ENCODE measurements around the gene KIF1B.

DNA sequence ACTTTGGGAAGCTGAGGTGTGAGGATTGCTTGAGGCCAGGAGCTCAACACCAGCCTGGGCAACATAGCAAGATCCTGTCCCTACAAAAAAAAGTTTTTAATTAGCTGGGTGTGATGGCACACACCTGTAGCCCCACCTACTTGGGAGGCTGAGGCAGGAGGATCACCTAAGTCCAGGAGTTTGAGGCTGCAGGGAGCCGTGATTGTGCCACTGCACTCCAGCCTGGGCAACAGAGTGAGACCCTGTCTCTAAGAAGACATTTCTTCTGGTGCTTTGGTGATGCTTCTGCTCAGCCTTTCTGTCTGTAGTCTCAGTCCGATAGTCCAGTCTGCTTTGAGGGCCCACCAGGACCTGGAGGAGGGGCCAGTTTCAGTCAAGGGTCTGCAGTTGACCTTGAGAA is 196.8 kb downstream of the KIF1B start:
- TF ChIP-seq, protein P1, sequence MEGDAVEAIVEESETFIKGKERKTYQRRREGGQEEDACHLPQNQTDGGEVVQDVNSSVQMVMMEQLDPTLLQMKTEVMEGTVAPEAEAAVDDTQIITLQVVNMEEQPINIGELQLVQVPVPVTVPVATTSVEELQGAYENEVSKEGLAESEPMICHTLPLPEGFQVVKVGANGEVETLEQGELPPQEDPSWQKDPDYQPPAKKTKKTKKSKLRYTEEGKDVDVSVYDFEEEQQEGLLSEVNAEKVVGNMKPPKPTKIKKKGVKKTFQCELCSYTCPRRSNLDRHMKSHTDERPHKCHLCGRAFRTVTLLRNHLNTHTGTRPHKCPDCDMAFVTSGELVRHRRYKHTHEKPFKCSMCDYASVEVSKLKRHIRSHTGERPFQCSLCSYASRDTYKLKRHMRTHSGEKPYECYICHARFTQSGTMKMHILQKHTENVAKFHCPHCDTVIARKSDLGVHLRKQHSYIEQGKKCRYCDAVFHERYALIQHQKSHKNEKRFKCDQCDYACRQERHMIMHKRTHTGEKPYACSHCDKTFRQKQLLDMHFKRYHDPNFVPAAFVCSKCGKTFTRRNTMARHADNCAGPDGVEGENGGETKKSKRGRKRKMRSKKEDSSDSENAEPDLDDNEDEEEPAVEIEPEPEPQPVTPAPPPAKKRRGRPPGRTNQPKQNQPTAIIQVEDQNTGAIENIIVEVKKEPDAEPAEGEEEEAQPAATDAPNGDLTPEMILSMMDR (IDR thresholded peaks at IDR 0.05), result no peak
- TF ChIP-seq, protein P2, sequence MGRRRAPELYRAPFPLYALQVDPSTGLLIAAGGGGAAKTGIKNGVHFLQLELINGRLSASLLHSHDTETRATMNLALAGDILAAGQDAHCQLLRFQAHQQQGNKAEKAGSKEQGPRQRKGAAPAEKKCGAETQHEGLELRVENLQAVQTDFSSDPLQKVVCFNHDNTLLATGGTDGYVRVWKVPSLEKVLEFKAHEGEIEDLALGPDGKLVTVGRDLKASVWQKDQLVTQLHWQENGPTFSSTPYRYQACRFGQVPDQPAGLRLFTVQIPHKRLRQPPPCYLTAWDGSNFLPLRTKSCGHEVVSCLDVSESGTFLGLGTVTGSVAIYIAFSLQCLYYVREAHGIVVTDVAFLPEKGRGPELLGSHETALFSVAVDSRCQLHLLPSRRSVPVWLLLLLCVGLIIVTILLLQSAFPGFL (CRISPR knock-in tag; IDR thresholded peaks at IDR 0.05; ENCODE audit: borderline replicate concordance), result no peak
- TF ChIP-seq GRHL2 (CRISPR knock-in tag; IDR thresholded peaks at IDR 0.05; ENCODE audit: insufficient replicate concordance, severe bottlenecking) (no peak), ZNF423 (CRISPR knock-in tag; IDR thresholded peaks at IDR 0.05) (no peak), IRF2 (CRISPR knock-in tag; IDR thresholded peaks at IDR 0.05; ENCODE audit: borderline replicate concordance, low read depth) (no peak), NFE2L1 (CRISPR knock-in tag; IDR thresholded peaks at IDR 0.05) (no peak), ZBTB21 (CRISPR knock-in tag; IDR thresholded peaks at IDR 0.05; ENCODE audit: borderline replicate concordance) (no peak)
- TF ChIP-seq, protein P3, sequence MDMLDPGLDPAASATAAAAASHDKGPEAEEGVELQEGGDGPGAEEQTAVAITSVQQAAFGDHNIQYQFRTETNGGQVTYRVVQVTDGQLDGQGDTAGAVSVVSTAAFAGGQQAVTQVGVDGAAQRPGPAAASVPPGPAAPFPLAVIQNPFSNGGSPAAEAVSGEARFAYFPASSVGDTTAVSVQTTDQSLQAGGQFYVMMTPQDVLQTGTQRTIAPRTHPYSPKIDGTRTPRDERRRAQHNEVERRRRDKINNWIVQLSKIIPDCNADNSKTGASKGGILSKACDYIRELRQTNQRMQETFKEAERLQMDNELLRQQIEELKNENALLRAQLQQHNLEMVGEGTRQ (CRISPR knock-in tag; IDR thresholded peaks at IDR 0.05), result no peak
- TF ChIP-seq, protein P4, sequence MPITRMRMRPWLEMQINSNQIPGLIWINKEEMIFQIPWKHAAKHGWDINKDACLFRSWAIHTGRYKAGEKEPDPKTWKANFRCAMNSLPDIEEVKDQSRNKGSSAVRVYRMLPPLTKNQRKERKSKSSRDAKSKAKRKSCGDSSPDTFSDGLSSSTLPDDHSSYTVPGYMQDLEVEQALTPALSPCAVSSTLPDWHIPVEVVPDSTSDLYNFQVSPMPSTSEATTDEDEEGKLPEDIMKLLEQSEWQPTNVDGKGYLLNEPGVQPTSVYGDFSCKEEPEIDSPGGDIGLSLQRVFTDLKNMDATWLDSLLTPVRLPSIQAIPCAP (CRISPR knock-in tag; IDR thresholded peaks at IDR 0.05), result no peak
- TF ChIP-seq, protein P5, sequence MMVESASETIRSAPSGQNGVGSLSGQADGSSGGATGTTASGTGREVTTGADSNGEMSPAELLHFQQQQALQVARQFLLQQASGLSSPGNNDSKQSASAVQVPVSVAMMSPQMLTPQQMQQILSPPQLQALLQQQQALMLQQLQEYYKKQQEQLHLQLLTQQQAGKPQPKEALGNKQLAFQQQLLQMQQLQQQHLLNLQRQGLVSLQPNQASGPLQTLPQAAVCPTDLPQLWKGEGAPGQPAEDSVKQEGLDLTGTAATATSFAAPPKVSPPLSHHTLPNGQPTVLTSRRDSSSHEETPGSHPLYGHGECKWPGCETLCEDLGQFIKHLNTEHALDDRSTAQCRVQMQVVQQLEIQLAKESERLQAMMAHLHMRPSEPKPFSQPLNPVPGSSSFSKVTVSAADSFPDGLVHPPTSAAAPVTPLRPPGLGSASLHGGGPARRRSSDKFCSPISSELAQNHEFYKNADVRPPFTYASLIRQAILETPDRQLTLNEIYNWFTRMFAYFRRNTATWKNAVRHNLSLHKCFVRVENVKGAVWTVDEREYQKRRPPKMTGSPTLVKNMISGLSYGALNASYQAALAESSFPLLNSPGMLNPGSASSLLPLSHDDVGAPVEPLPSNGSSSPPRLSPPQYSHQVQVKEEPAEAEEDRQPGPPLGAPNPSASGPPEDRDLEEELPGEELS (CRISPR knock-in tag; IDR thresholded peaks at IDR 0.05), result no peak
